K562 (cell line): Measurements from ENCODE around the gene VWA7. TPM values are rescaled to one million over a fixed set of nuclear protein-coding genes. Genes with fewer than 3 reads are reported as not detected.

ENCODE experiments used
- ATAC-seq: fragments of 200-7000 bp; cut with Tn5 transposase; 3 replicates; pipeline ENCODE4 v1.9.1; 2020; ENCODE audit warnings: moderate library complexity
- BruUV-seq: library from RNA; stranded (reverse); fragments of 400-500 nt; replicated peaks from 2 replicates; lab custom pipeline; 2021; lab: Mats Ljungman, UMichigan
- CTCF ChIA-PET: fragments of 300-600 bp; formaldehyde crosslinking; extraction: SDS; loops from one replicate; lab custom pipeline; 2021; ENCODE audit warnings: low intra/inter-chr PET ratio; lab: Yijun Ruan, JAX
- POLR2A ChIA-PET: fragments of 300-600, 350-650 bp; sonication (Branson Sonifier 250); formaldehyde crosslinking; extraction: SDS; loops from one replicate; lab custom pipeline; 2021; ENCODE audit warnings: antibody characterized with exemption, inconsistent platforms; lab: Yijun Ruan, JAX
- DNase-seq, 4 experiments: peaks; one replicate each; pipeline versions ENCODE4 v3.0.0 to v3.0.0-alpha.2; 2011 to 2018; ENCODE audit warnings: low spot score in 3 of 4, mixed read lengths in 3 of 4; ENCODE audit errors: extremely low read depth in 1 of 4
- FAIRE-seq: peaks from 2 replicates; lab custom pipeline; 2011; peaks lifted over from hg19 to GRCh38; lab: Jason Lieb, UNC
- H2AFZ ChIP-seq: 2 replicates; pipeline ENCODE4 v1.6.0; 2011; ENCODE audit warnings: low read depth, low read length, control low read depth, inconsistent platforms
- H3K27ac ChIP-seq: fragments of 200-600 bp; 3 replicates; pipeline ENCODE4 v1.8.0; 2011; ENCODE audit warnings: low read depth, mild to moderate bottlenecking, control low read depth, inconsistent platforms, low read length, moderate library complexity, mixed read lengths; ENCODE audit errors: extremely low read depth
- H3K27me3 ChIP-seq, 2 experiments: fragments of 300-600 bp in 1 of 2; 2 replicates in 1 of 2; 3 replicates in 1 of 2; pipeline versions ENCODE4 v1.6.0 to v1.8.0; 2011; ENCODE audit warnings: inconsistent platforms in 2 of 2, low read length in 2 of 2, mild to moderate bottlenecking in 1 of 2, mixed read lengths in 1 of 2, moderate library complexity in 1 of 2; ENCODE audit not compliant: control insufficient read depth in 2 of 2, insufficient read depth in 2 of 2
- H3K36me3 ChIP-seq: fragments of 300-600 bp; 3 replicates; pipeline ENCODE4 v1.8.0; 2011; ENCODE audit warnings: mild to moderate bottlenecking, low read length, inconsistent platforms; ENCODE audit not compliant: control insufficient read depth, insufficient read depth
- H3K4me1 ChIP-seq, 2 experiments: fragments of 200-600 bp in 1 of 2; replicated peaks in 1 of 2; 2 replicates in 1 of 2; 3 replicates in 1 of 2; pipeline versions ENCODE4 v1.5.1 to v1.8.0; 2011; ENCODE audit warnings: inconsistent platforms in 2 of 2, low read length in 2 of 2, mild to moderate bottlenecking in 1 of 2, mixed read lengths in 1 of 2, moderate library complexity in 1 of 2; ENCODE audit not compliant: control insufficient read depth in 2 of 2, insufficient read depth in 2 of 2
- H3K4me2 ChIP-seq: 2 replicates; pipeline ENCODE4 v1.6.1; 2011; ENCODE audit warnings: low read length, control low read depth, inconsistent platforms, mixed read lengths; ENCODE audit not compliant: insufficient read depth
- H3K4me3 ChIP-seq: fragments of 200-600 bp; sonication (generic), shearing (Covaris generic); 2 replicates; pipeline ENCODE4 v1.5.1; 2016; ENCODE audit warnings: control low read depth, inconsistent platforms
- H3K79me2 ChIP-seq: fragments of 200-600 bp; 3 replicates; pipeline ENCODE4 v1.8.0; 2011; ENCODE audit warnings: low read length, inconsistent platforms; ENCODE audit not compliant: control insufficient read depth, insufficient read depth
- H3K9ac ChIP-seq, 2 experiments: 2 replicates each; pipeline versions ENCODE4 v1.6.0 to v1.6.1; 2011; ENCODE audit warnings: low read depth in 2 of 2, low read length in 2 of 2, control low read depth in 1 of 2, inconsistent platforms in 1 of 2, mild to moderate bottlenecking in 1 of 2, mixed read lengths in 1 of 2; ENCODE audit not compliant: insufficient read depth in 1 of 2
- H3K9me1 ChIP-seq: one replicate; pipeline ENCODE4 v1.6.0; 2011; ENCODE audit warnings: inconsistent platforms, mild to moderate bottlenecking, low read length, moderate library complexity; ENCODE audit not compliant: control insufficient read depth, insufficient read depth
- H3K9me3 ChIP-seq: replicated peaks from 2 replicates; pipeline ENCODE4 v1.5.1; 2011; ENCODE audit warnings: low read depth, low read length, inconsistent platforms; ENCODE audit not compliant: control insufficient read depth, insufficient read depth
- H4K20me1 ChIP-seq: replicated peaks from 2 replicates; pipeline ENCODE4 v1.6.1; 2011; ENCODE audit warnings: low read length, inconsistent platforms, mixed read lengths; ENCODE audit not compliant: control insufficient read depth, insufficient read depth
- ARID4B ChIP-seq: sonication (generic); formaldehyde crosslinking; IDR thresholded peaks from 2 replicates; pipeline ENCODE4 v1.8.0; 2022; ENCODE audit warnings: mild to moderate bottlenecking, missing genetic modification reagents
- BCL6 ChIP-seq: fragments of 250-450 bp; sonication (Bioruptor Pico); IDR thresholded peaks from 2 replicates; pipeline ENCODE4 v1.4.0; 2020
- FOXA3 ChIP-seq, 2 experiments: fragments of 450-650 bp in 1 of 2; sonication (generic) in 1 of 2; formaldehyde crosslinking; IDR thresholded peaks in 1 of 2; conservative IDR thresholded peaks in 1 of 2; 2 replicates each; pipeline versions ENCODE4 v1.4.0 to v1.8.0; 2020 to 2022; ENCODE audit warnings: mild to moderate bottlenecking in 2 of 2, missing genetic modification reagents in 1 of 2
- KAT7 ChIP-seq: sonication (generic); formaldehyde crosslinking; IDR thresholded peaks from 2 replicates; pipeline ENCODE4 v1.8.0; 2022; ENCODE audit warnings: missing genetic modification reagents, mild to moderate bottlenecking, borderline replicate concordance
- MAZ ChIP-seq, 2 experiments: fragments of 450-650 bp in 1 of 2; sonication (generic) in 1 of 2; formaldehyde crosslinking; IDR thresholded peaks in 1 of 2; conservative IDR thresholded peaks in 1 of 2; 2 replicates each; pipeline versions ENCODE4 v1.4.0 to v1.5.0; 2020; ENCODE audit warnings: mild to moderate bottlenecking in 1 of 2, missing genetic modification reagents in 1 of 2
- MCM2 ChIP-seq: fragments of 450-650 bp; IDR thresholded peaks from 2 replicates; pipeline ENCODE4 v1.6.1; 2017; ENCODE audit warnings: low read depth, mild to moderate bottlenecking
- MXD1 ChIP-seq: fragments of 250-450 bp; sonication (Bioruptor Pico); IDR thresholded peaks from 2 replicates; pipeline ENCODE4 v1.8.0; 2021; ENCODE audit warnings: borderline replicate concordance, mild to moderate bottlenecking, moderate library complexity; ENCODE audit not compliant: poor library complexity, severe bottlenecking
- NR2C2 ChIP-seq, 2 experiments: fragments of 200-800 bp in 1 of 2; sonication (Bioruptor generic) in 1 of 2; sonication (generic) in 1 of 2; formaldehyde crosslinking in 1 of 2; IDR thresholded peaks; 2 replicates each; pipeline versions ENCODE4 v1.6.1 to v1.8.0; 2016 to 2022; ENCODE audit warnings: mild to moderate bottlenecking in 1 of 2, missing compliant biosample characterization in 1 of 2, missing genetic modification characterization in 1 of 2, missing genetic modification reagents in 1 of 2
- in situ Hi-C: fragments of 300-500 bp; cut with MboI; formaldehyde crosslinking; loops from 4 replicates; pipeline ENCODE4 v1.15.0; 2018; ENCODE audit warnings: inconsistent platforms, mixed read lengths
- intact Hi-C: fragments of 100-400 bp; cut with micrococcal nuclease; formaldehyde crosslinking; loops from 2 replicates; pipeline ENCODE4 v1.14.2; 2022
- polyA plus RNA-seq, 8 experiments: library from polyadenylated mRNA; depleted of rRNA in 4 of 8; stranded (reverse) in 5 of 8; unstranded in 3 of 8; fragments of >200 nt; fragmentation: Nextera tagmentation in 2 of 8; fragmentation: Illumina TruSeq in 1 of 8; extraction: Ambion mirVana in 2 of 8; extraction: Trizol in 1 of 8; gene quantifications; 2 replicates each; pipeline versions ENCODE4 v1.2.1 to v1.2.3, GENCODE V29; 2011 to 2014; ENCODE audit warnings: inconsistent platforms in 1 of 8, missing spikeins in 1 of 8
- total RNA-seq, 7 experiments: library from RNA; depleted of rRNA in 6 of 7; stranded (reverse); fragments of >200 nt in 6 of 7; fragmentation: Illumina TruSeq in 2 of 7; extraction: Trizol in 2 of 7; gene quantifications; 2 replicates each; pipeline versions ENCODE4 v1.2.1 to v1.2.3, GENCODE V29; 2011 to 2021; ENCODE audit warnings: low replicate concordance in 1 of 7

The VWA7 gene
- total and polyA plus RNA-seq, 9 of the 15 experiments (the other 6 are each of a cell fraction or from before 2014, with no cell fraction given), result 0.18 to 2.9 (median 0.95) TPM

GRCh38 chr6:31819871-31820299 is 42.8 kb upstream of the VWA7 start:
- in situ Hi-C loops, result no loop called here
- Histone ChIP-seq H3K79me2 (peaks cover 66% of the 10 kb centered on the region), H3K27me3 (no peaks in the 10 kb centered on the region), H3K9me3 (no peaks in the 10 kb centered on the region), H3K4me1 (peaks cover 43 to 47% of the 10 kb centered on the region in 2 experiments), H3K9me1 (no peaks in the 10 kb centered on the region), H3K27ac (peak overlapping the region; percentile 57), H3K4me2 (peak overlapping the region; percentile 89), H2AFZ (0 out of 2 replicates have a peak overlapping the region, but pooled peaks have one; percentile 10), H3K4me3 (no peak overlapping the region), H3K9ac (peak overlapping the region; percentile 7 to 47; a peak in 3 of 4 replicates), H3K36me3 (peaks cover 23% of the 10 kb centered on the region), H4K20me1 (peaks cover 16% of the 10 kb centered on the region)
- TF ChIP-seq NR2C2 (CRISPR knock-in tag; IDR thresholded peaks at IDR 0.05) (peak; percentile 46; the same call in 1 of the 2 replicates), NR2C2 (tag; IDR thresholded peaks at IDR 0.05) (no peak), MCM2 (no peak), MAZ (CRISPR knock-in tag; conservative IDR thresholded peaks at IDR 0.05 in 1 of 2, IDR thresholded peaks at IDR 0.05 in 1 of 2) (0 out of 4 replicates have a peak, but pooled peaks of 1 of the 2 experiments have one; percentile 26), ARID4B (CRISPR knock-in tag) (peak; percentile 25; the same call in 1 of the 2 replicates), KAT7 (CRISPR knock-in tag) (0 out of 2 replicates have a peak, but pooled peaks have one; percentile 29), FOXA3 (CRISPR knock-in tag; conservative IDR thresholded peaks at IDR 0.05 in 1 of 2, IDR thresholded peaks at IDR 0.05 in 1 of 2) (peak; percentile 87 to 95; a peak in 3 of 4 replicates), MXD1 (CRISPR knock-in tag) (peak; percentile 22), BCL6 (no peak)
- intact Hi-C loops, result loop anchor here (10.0 kb wide), 1 partner anchor 355 kb away; the partner anchor contains the start of genes AGPAT1 and RNF5
- DNase-seq (peak in 1 of 4 experiments; percentile 49), ATAC-seq (no peak), FAIRE-seq (no peak)
- BruUV-seq, result no TSS peak
- CTCF ChIA-PET, result no interaction called here
- POLR2A ChIA-PET, result interaction anchor here (0.6 to 6.1 kb wide), 7 partner anchors 10 to 163 kb away, joined by 4 to 58 read pairs (median 4); partner anchors contain the start of genes C6orf47 and LSM2
